ENCODE measurements around the gene C3orf20.

Gene C3orf20

GRCh38 chr3:14780927-14781507 lies 106.1 kb downstream of the C3orf20 start:
- DNase-seq = peak; percentile 68

GRCh38 chr3:14783480-14784086 lies 108.6 kb downstream of the C3orf20 start:
- DNase-seq = no peak

- peak; percentile 11 for DNase-seq
Measured at GRCh38 chr3:14784087-14784681, 109.2 kb downstream of the C3orf20 start.

GRCh38 chr3:14785207-14786155 lies 110.5 kb downstream of the C3orf20 start:
- DNase-seq = no peak

DNA sequence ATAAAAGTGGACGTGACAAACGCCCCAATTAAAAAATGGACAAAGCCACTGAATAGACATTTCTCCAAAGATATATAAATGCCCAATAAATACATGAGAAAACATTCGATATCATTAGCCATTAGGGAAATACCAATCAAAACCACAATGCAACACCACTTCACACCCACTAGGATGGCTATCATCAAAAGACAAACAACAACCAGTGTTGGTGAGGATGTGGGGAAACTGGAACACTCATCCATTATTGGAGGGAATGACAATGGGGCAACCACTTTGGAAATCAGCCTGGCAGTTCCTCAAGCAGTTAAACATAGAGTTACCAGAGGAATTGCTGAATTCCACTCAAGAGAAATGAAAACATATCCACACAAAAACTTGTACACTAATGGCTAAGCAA lies 111.4 kb downstream of the C3orf20 start:
- DNase-seq = no peak

GRCh38 chr3:14787630-14788029 lies 112.7 kb downstream of the C3orf20 start:
- DNase-seq = no peak

- DNase-seq = no peak
Measured at GRCh38 chr3:14788644-14789043, 113.7 kb downstream of the C3orf20 start.

- DNase-seq = no peak
Measured at GRCh38 chr3:14789221-14789620, 114.3 kb downstream of the C3orf20 start.

DNA sequence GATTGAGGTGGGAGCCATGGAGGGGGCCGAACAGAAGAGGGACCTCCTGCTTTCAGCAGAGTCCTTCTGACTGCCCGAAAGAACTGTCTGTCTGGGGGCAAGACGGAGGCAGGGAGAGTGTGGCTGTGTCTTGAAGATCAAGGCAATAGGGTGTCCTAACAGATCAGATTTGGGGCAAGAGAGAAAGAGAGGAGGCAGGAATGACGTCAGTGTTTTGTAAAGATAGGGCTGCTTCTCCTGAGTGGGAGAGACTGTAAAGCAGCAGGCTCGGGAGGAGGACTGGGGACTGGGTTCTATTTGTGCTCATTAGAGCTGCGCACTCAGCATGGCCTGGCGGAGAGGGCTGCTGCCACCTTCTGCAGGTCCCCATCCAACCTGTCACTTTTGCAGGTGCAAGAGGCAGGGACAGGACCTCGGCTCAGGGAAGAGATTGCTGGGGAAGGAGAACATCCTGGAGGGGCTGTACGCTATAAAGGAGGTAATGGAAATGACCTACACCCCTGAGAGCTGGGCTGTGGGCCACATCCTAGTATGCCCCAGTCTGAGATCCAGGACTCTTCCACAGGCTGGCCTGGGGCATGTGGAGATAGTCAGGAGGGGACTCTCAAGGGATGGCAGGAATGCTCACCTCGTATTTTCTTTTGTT lies 114.8 kb downstream of the C3orf20 start:
- no peak for DNase-seq

DNA sequence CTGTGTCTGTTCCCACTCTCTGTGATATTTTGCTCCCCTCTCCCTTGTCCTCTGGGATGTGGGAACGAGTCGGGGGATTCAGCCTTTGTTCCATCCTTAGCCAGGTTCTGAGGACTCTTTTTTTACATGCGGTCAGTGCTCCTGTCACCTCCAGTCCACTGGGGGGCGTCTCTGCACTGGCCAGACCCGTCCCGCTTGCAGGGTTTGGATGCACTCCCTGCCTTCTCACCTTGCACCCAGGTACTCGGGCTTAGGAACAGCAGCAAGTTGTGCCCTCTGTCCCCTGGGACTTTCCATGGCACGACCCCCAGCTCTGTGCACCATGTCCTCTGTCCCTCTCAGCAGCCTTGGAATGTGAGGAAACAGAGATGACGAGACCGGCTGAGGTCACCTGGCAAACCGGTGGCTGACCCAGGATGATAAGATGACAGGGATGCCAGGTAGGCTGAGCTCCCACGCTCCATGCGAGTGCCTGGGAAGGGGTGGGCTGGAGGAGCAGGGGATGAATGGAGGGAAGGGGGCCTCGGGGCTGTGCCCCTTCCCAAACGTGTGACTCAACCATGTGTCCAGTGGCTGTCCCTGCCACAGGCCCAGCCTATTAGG lies 116.5 kb downstream of the C3orf20 start:
- peak; percentile 44 for DNase-seq

- DNase-seq = no peak
Measured at GRCh38 chr3:14792691-14793121, 117.8 kb downstream of the C3orf20 start.

DNA sequence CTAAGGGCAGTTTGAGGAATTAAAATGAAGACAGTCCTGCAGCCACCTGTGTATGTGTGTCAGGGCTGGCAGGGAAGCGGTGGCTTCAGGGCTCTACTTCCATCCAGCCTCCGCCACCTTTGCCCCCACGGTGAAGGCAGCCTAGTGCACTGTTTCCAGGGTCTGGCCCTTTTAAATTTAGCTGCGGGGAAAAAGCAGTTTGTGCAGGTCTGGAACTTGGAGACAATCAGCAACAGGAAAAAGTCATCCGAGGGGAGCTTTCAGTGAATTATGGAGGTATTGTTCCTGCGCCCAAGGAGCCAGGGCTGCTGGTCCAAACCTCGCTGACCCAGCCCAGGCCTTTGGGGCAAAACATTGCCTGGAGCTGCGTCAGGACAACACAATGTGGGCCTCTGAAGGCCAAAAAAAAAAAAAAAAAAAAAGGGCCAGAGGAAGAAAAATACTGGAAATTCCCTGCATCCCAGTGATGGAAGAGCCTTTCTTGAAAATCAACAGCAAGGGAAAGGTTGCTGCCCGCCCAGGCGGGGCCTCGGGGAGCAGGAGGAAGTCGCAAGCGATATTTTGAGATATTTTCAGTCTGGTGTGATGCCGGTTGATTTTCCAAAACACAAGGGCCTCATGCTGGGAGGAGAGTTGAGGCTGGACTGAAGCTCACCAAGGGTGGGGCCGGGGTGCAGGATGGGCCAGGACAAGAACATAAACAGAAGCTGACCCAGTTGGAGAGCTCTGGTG lies 118.4 kb downstream of the C3orf20 start:
- no peak for DNase-seq

DNA sequence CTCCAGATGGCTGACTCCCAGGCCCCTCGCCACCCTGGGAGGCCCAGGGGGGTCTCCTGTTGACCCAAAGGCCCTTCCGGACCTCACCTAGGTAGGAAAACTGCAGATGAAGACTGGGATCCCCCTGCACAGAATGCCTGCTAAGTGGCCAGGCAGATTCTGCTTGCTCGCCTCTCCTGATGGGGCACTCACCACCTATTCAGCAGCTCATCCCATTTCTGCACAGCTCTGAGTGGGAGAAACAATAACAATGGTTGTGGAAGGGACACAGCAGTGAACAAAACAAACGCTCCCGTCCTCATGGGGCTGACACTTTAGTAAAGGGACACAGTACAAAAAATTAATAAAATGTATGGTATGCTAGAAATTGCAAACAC lies 118.9 kb downstream of the C3orf20 start:
- DNase-seq = no peak

DNA sequence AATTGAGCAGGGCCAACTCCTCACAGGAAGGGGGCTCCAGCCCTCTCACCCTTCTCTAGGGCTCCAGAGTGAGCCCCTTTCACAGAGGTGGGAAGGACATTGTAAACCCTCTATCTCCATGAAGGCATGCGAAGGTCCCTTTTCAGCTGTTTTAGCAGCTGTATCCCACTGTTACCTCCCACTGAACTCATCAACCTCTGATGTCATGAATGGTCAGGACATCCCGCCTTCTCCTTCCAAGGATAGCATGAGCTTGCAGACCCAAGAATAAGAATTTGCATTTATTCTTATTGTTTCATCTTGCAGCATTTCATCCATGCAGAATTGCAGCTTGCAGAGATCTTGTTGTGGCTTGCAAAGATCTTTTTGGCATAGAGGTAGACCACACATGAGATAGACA lies 119.5 kb downstream of the C3orf20 start:
- DNase-seq = no peak

DNA sequence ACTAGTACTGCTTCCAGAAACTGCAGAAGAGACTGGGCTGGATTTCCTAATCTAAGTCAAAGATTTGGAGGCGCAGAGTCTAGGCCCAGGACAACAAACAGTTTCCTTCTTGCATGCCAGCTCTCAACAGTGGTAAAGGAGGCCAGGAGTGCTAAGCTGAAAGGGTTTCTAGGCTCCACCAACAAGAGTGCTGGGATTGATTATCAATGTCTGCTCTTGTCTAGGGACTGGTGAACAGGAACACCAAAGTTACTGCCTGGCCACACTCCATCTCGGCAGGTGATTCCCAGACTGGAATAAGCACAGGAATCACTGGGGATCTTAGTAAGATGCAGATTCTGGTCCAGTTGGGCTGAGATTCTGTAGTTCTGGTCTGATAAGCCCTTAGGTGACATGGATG lies 121.1 kb downstream of the C3orf20 start:
- no peak for DNase-seq

GRCh38 chr3:14796403-14797077 lies 121.6 kb downstream of the C3orf20 start:
- no peak for DNase-seq

DNA sequence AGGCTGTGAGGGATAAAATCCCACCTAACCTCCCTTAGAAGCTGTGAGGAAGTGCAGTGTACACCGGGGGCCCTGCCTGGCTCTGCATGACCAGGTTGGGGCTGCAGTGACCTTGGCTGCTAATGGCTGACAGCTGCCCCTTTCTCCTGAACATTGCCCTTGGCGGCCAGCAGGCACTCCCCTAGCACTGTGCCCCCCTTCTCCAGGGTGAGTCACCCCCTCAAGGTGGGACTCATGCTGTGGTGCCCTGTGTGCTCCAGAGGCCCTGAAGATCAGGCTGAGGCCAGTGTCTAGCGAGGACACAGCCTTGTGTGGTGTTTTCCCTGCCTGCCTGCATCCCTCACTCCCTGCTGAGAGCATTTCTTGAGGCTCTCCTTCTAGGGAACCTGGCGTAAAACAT lies 122.8 kb downstream of the C3orf20 start:
- DNase-seq = no peak

DNA sequence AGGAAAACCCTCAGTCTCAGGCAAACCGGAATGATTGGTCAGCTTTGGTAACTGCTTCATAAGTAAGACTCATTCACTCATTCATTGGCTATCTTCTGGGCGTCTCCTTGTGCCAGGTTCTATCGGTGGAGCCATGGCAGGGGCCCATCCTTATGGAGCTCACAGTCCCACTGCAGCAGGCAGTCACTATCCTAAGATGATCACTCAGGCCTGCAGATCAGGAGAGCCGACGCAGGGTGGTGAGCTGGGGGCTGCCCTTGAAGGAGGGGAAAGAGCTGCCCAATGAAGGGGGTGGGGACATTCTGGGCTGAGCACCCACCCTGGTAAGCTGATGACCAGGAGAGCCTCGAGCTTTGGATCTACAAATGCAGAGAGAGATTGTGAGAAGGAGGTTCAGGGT lies 123.3 kb downstream of the C3orf20 start:
- DNase-seq = no peak

DNA sequence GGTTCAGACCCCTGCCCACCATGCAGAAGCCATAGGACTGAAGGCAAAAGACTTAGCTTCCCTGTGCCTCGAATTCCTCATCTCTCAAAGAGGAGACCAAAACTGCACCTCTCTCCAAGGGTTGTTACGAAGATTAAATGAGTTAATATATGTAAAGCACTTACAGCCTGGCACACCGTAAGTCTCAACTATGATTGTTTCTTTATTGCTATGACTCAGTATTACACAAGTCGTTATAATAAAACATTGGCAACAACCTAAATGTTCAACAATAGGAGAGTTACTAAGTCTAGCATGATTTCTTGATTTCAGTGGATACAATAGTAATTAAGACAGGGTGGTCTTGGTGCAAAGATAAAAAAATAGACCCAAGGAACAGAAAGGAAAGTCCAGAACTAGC lies 124.2 kb downstream of the C3orf20 start:
- no peak for DNase-seq

GRCh38 chr3:14801031-14801430 lies 126.1 kb downstream of the C3orf20 start:
- no peak for DNase-seq

GRCh38 chr3:14801668-14802380 lies 126.9 kb downstream of the C3orf20 start:
- DNase-seq = no peak

All from NCI-H146 (cell line).